Measurements from ENCODE around the gene RPS6KA2.

RPS6KA2 gene

DNA sequence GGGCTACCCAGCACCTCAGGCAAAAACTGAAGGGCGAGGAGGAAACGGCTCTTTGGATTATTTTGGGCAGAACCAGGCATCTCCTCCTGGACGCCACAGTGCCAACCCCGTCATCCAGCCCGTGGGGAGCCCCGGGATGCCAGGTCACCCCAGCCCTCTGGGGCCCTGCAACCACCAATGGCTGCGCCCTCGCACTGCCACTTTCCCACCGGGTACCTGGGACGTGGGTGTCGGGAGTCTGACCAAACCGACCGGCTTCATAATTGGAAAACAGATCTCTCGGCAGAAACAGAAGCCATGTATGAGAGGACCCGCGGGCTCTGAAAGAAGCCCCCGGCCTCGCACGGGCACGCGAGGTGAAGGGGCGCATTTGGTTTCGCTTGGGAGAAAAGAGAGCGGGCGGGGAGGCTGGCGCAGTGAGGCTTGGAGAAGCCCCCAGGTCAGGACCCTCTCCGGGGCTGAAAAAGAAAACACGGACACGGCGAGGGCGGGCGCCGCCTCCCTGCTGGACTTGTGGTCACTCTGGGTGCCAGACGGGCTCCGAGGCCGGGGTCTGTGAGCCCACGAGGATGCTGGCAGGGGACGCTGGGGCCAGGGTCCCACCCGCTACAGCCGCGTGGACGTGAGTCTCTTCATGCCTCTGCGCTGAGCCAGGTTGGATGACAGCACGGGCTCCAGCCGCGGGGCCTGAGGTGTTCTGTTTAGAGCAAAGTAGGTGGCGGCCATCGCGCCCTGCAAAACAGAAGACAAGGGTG is 214.7 kb downstream of the RPS6KA2 start:
- no peak for DNase-seq (ENCODE audit: low read depth)
- H3K4me3 ChIP-seq (ENCODE audit: low read length) = no peak overlapping the region
- TF ChIP-seq, protein P1, sequence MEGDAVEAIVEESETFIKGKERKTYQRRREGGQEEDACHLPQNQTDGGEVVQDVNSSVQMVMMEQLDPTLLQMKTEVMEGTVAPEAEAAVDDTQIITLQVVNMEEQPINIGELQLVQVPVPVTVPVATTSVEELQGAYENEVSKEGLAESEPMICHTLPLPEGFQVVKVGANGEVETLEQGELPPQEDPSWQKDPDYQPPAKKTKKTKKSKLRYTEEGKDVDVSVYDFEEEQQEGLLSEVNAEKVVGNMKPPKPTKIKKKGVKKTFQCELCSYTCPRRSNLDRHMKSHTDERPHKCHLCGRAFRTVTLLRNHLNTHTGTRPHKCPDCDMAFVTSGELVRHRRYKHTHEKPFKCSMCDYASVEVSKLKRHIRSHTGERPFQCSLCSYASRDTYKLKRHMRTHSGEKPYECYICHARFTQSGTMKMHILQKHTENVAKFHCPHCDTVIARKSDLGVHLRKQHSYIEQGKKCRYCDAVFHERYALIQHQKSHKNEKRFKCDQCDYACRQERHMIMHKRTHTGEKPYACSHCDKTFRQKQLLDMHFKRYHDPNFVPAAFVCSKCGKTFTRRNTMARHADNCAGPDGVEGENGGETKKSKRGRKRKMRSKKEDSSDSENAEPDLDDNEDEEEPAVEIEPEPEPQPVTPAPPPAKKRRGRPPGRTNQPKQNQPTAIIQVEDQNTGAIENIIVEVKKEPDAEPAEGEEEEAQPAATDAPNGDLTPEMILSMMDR (conservative IDR thresholded peaks at IDR 0.05; ENCODE audit: low read depth, low read length) = no peak

DNA sequence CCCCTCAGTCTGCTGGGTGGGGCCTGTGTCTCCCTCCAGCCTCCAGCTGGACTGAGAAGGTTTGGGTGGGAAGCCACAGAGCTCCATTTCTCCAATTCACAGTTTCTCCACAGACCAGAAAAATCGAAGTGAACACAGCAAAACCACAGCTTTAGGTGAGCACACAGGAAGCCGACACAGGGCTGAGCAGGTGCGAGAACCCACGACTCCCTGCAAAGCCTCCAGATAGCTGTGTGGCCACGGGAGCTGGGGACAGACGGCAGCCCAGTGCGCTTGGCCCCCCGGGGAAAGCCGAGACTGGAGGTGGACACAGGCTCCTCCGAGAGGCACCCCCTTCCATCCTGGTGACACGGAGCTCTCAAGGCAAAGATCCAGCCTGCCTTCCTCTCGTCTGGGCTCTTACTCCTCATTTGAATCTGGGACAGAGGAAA is 215.3 kb downstream of the RPS6KA2 start:
- H3K4me3 ChIP-seq (ENCODE audit: low read length) = no peak overlapping the region
- TF ChIP-seq, protein P1 (conservative IDR thresholded peaks at IDR 0.05; ENCODE audit: low read depth, low read length) = no peak
- DNase-seq (ENCODE audit: low read depth) = no peak

DNA sequence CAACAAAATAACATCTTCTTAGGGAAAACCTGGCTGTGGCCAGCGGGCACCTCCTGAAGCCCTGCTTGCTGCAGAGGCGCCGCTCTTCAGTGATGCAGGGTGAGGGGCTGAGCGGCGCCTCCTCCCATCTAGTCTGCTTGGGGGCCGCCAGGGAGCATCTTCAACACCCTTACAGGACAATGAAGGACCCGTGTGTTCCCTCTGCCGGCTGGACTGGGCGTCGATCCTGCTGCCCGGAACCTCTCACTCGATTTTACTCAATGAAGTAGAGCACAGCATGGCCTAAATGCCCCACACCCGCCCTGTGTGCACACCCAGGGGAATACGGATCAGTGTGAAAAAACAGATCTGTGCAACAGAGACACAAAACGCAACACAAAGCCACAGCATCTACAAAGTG is 215.8 kb downstream of the RPS6KA2 start:
- no peak overlapping the region for H3K4me3 ChIP-seq (ENCODE audit: low read length)
- no peak for DNase-seq (ENCODE audit: low read depth)
- TF ChIP-seq, protein P1 (conservative IDR thresholded peaks at IDR 0.05; ENCODE audit: low read depth, low read length) = no peak

DNA sequence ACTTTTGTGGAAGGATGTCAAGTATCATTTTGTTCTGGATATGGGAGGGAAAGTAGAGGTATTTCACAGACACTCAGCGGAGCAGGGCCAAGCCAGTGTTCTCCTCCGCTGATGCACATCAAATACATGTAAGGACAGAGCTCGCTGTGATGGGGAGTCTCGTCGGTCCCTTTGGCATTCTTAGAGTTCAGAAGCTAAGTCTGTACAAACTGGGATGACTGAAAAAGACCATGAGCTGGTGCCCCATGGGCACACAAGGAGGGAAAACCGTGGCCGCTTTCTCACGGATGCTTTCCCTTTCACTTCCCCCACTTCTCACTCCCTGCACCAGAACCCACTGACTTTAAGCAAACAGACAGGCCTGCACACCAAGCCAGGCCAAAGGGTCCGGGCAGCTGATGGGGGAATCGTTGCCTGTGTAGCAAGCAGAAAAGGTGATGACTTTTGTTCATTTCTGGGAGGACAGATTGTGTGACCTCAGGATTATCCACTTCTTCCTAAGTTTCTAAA is 216.6 kb downstream of the RPS6KA2 start:
- DNase-seq (ENCODE audit: low read depth) = no peak
- H3K4me3 ChIP-seq (ENCODE audit: low read length) = no peak overlapping the region
- TF ChIP-seq, protein P1 (conservative IDR thresholded peaks at IDR 0.05; ENCODE audit: low read depth, low read length) = no peak

DNA sequence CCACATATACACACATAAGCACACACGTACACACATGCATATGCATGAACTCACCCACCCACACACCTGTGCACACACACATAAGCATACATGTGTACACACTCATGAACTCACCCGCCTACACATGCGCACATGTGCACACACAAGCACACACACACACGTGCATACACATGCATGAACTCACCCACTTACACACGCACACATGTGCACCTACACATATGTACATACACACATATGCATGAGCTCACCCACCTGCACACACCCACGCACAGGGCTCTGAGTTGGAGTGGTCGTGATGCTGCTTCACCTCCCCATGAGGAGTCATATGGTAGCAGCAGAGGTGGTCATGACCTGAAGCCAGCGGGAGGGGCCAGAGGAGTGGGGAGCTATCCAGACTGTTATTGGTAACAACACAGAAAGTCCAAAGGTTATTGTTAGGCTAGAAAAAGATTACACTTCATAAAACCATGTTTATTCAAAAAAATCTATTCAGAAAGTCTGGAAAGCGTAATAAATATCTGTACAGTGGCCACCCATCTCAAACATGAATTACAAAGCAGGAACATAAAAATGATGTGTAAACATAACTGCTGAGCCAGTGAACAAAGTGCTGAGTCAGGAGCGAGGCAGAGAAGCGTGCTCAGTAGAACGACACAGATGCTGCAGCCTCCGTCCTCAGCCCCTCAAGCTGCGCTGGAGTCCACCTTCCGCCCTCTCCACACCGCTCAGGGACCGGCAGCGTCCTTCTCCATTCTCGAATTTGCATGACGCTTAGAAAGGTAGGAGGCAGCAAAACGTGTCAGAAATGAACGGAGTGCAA is 217.9 kb downstream of the RPS6KA2 start:
- H3K4me3 ChIP-seq (ENCODE audit: low read length) = no peak overlapping the region
- TF ChIP-seq, protein P1 (conservative IDR thresholded peaks at IDR 0.05; ENCODE audit: low read depth, low read length) = no peak
- DNase-seq (ENCODE audit: low read depth) = no peak

DNA sequence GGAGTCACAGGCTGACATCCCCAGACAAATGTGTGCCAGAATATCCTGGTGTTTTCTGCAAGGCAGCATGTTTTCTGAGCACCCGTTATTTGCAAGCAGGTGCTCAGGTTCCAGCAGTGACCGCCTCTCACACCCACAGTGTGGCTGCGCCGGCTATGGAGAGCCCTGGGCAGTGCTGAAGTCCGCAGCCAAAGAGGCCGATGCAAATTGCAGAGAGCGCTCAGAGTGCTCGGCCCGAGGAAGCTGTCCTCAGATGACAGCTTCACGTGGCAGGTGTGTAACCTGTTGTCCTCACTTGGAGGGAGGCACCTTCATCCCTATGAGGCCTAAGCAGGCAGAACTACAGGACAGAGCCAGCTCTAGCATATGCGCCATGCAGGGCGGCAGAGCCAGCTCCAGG is 220.9 kb downstream of the RPS6KA2 start:
- TF ChIP-seq, protein P1 (conservative IDR thresholded peaks at IDR 0.05; ENCODE audit: low read depth, low read length) = no peak
- H3K4me3 ChIP-seq (ENCODE audit: low read length) = no peak overlapping the region
- no peak for DNase-seq (ENCODE audit: low read depth)

Measured in retinal pigment epithelial cell (primary cell).